GM19467 (cell line): ENCODE results near the gene IL20.
"Not testable (repeated sequence)": the region's sequence is repeated elsewhere in the genome, so short reads cannot be mapped to it uniquely, and the experiment has no call there.

Experiments used
- ATAC-seq: cut with Tn5 transposase; IDR thresholded peaks from one replicate; pipeline ENCODE4 v1.9.1; 2021; ENCODE audit warnings: mild to moderate bottlenecking, moderate library complexity; ENCODE audit not compliant: unreplicated experiment

IL20 gene

GRCh38 chr1:206841609-206842323, 23.7 kb upstream of the IL20 start:
- ATAC-seq: no peak

GRCh38 chr1:206842854-206843253, 22.6 kb upstream of the IL20 start:
- ATAC-seq: no peak

- no peak for ATAC-seq
Observed at GRCh38 chr1:206843626-206844025, 21.8 kb upstream of the IL20 start.

- ATAC-seq: no peak
Observed at GRCh38 chr1:206846487-206846886, 18.9 kb upstream of the IL20 start.

GRCh38 chr1:206847337-206847834, 18.0 kb upstream of the IL20 start:
- no peak for ATAC-seq

- no peak for ATAC-seq
Observed at GRCh38 chr1:206847946-206848345, 17.5 kb upstream of the IL20 start.

- no peak for ATAC-seq
Observed at GRCh38 chr1:206850401-206850800, 15.0 kb upstream of the IL20 start.

- no peak for ATAC-seq
Observed at GRCh38 chr1:206851341-206852010, 13.9 kb upstream of the IL20 start.

GRCh38 chr1:206852662-206853061, 12.8 kb upstream of the IL20 start:
- not testable (repeated sequence) for ATAC-seq

GRCh38 chr1:206853696-206854095, 11.7 kb upstream of the IL20 start:
- ATAC-seq: not testable (repeated sequence)

GRCh38 chr1:206854401-206855129, 10.9 kb upstream of the IL20 start:
- no peak for ATAC-seq

GRCh38 chr1:206855859-206856258, 9.6 kb upstream of the IL20 start:
- no peak for ATAC-seq

- no peak for ATAC-seq
Observed at GRCh38 chr1:206856674-206857464, 8.6 kb upstream of the IL20 start.

GRCh38 chr1:206859082-206859521, 6.3 kb upstream of the IL20 start:
- ATAC-seq: no peak

GRCh38 chr1:206860165-206860564, 5.3 kb upstream of the IL20 start:
- ATAC-seq: no peak

- no peak for ATAC-seq
Observed at GRCh38 chr1:206863266-206863665, 2.2 kb upstream of the IL20 start.

GRCh38 chr1:206866062-206866461, 639 bp downstream of the IL20 start:
- ATAC-seq: no peak

GRCh38 chr1:206867239-206867638, 1.8 kb downstream of the IL20 start:
- ATAC-seq: no peak

GRCh38 chr1:206867716-206868115, 2.3 kb downstream of the IL20 start:
- no peak for ATAC-seq

GRCh38 chr1:206868264-206868663, 2.8 kb downstream of the IL20 start:
- no peak for ATAC-seq

GRCh38 chr1:206872139-206872538, 6.7 kb downstream of the IL20 start:
- no peak for ATAC-seq
